ENCODE results near the gene TPH2. TPM values are rescaled to one million over a fixed set of nuclear protein-coding genes. Genes with fewer than 3 reads are reported as not detected.

The TPH2 gene
- total and polyA plus RNA-seq, 2 of the 13 experiments (the other 11 are each of a cell fraction or from before 2014, with no cell fraction given): not detected

GRCh38 chr12:71938728-71939385, at the start of gene TPH2 (continued):
- TF ChIP-seq, protein P1, sequence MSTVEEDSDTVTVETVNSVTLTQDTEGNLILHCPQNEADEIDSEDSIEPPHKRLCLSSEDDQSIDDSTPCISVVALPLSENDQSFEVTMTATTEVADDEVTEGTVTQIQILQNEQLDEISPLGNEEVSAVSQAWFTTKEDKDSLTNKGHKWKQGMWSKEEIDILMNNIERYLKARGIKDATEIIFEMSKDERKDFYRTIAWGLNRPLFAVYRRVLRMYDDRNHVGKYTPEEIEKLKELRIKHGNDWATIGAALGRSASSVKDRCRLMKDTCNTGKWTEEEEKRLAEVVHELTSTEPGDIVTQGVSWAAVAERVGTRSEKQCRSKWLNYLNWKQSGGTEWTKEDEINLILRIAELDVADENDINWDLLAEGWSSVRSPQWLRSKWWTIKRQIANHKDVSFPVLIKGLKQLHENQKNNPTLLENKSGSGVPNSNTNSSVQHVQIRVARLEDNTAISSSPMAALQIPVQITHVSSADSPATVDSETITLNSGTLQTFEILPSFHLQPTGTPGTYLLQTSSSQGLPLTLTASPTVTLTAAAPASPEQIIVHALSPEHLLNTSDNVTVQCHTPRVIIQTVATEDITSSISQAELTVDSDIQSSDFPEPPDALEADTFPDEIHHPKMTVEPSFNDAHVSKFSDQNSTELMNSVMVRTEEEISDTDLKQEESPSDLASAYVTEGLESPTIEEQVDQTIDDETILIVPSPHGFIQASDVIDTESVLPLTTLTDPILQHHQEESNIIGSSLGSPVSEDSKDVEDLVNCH (CRISPR knock-in tag; IDR thresholded peaks at IDR 0.05): no peak
- TF ChIP-seq THAP11 (CRISPR knock-in tag; IDR thresholded peaks at IDR 0.05) (peak; percentile 67), TMF1 (CRISPR knock-in tag; IDR thresholded peaks at IDR 0.05; ENCODE audit: low read depth) (peak; percentile 66; the same call in 1 of the 2 replicates), ZNF256 (CRISPR knock-in tag; conservative IDR thresholded peaks at IDR 0.05) (peak; percentile 92), HOXA3 (CRISPR knock-in tag; IDR thresholded peaks at IDR 0.05) (peak; percentile 63; the same call in 1 of the 2 replicates), DPF2 (CRISPR knock-in tag; IDR thresholded peaks at IDR 0.05; ENCODE audit: borderline replicate concordance, low read depth) (no peak), ZHX1 (CRISPR knock-in tag; IDR thresholded peaks at IDR 0.05; ENCODE audit: low read depth) (0 out of 2 replicates have a peak, but pooled peaks have one; percentile 41), DMAP1 (CRISPR knock-in tag; IDR thresholded peaks at IDR 0.05) (no peak)
- TF ChIP-seq, protein P2, sequence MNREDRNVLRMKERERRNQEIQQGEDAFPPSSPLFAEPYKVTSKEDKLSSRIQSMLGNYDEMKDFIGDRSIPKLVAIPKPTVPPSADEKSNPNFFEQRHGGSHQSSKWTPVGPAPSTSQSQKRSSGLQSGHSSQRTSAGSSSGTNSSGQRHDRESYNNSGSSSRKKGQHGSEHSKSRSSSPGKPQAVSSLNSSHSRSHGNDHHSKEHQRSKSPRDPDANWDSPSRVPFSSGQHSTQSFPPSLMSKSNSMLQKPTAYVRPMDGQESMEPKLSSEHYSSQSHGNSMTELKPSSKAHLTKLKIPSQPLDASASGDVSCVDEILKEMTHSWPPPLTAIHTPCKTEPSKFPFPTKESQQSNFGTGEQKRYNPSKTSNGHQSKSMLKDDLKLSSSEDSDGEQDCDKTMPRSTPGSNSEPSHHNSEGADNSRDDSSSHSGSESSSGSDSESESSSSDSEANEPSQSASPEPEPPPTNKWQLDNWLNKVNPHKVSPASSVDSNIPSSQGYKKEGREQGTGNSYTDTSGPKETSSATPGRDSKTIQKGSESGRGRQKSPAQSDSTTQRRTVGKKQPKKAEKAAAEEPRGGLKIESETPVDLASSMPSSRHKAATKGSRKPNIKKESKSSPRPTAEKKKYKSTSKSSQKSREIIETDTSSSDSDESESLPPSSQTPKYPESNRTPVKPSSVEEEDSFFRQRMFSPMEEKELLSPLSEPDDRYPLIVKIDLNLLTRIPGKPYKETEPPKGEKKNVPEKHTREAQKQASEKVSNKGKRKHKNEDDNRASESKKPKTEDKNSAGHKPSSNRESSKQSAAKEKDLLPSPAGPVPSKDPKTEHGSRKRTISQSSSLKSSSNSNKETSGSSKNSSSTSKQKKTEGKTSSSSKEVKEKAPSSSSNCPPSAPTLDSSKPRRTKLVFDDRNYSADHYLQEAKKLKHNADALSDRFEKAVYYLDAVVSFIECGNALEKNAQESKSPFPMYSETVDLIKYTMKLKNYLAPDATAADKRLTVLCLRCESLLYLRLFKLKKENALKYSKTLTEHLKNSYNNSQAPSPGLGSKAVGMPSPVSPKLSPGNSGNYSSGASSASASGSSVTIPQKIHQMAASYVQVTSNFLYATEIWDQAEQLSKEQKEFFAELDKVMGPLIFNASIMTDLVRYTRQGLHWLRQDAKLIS (CRISPR knock-in tag; IDR thresholded peaks at IDR 0.05): no peak
- TF ChIP-seq, protein P3, sequence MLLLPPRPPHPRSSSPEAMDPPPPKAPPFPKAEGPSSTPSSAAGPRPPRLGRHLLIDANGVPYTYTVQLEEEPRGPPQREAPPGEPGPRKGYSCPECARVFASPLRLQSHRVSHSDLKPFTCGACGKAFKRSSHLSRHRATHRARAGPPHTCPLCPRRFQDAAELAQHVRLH (CRISPR knock-in tag; IDR thresholded peaks at IDR 0.05; ENCODE audit: borderline replicate concordance, low read depth): peak; percentile 88; the same call in 1 of the 2 replicates
- TF ChIP-seq, protein P4, sequence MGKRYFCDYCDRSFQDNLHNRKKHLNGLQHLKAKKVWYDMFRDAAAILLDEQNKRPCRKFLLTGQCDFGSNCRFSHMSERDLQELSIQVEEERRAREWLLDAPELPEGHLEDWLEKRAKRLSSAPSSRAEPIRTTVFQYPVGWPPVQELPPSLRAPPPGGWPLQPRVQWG (CRISPR knock-in tag; IDR thresholded peaks at IDR 0.05; ENCODE audit: borderline replicate concordance, low read depth): no peak

Measured in HepG2 (cell line).